GM15510 (cell line): ENCODE measurements around the gene PLXNA1.

Experiments used
- POLR2A ChIP-seq: IDR thresholded peaks from 3 replicates; pipeline ENCODE4 v1.6.1; 2011; ENCODE audit warnings: borderline replicate concordance; ENCODE audit not compliant: insufficient read length; ENCODE audit errors: extremely low read depth

The PLXNA1 gene

DNA sequence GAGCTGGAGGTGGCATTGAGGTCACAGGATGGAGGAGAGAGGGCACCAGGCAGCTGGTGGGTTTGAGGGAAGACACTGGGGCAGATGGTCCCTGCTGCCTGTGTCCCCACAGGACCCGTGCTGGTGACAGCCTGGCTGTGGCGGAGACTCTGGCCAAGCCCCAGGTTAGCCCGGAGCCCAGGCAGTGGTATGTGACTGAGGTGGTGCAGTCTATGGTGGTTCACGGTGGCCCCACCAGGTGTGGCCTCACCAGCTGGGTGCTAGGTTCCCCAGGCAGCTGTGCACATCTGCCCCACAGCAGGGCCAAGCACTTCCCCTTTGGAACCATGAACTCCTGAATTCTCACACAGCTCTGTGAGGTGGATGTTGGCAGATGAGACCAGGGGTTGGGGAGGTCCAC lies 15.4 kb downstream of the PLXNA1 start:
- TF ChIP-seq POLR2A: no peak

DNA sequence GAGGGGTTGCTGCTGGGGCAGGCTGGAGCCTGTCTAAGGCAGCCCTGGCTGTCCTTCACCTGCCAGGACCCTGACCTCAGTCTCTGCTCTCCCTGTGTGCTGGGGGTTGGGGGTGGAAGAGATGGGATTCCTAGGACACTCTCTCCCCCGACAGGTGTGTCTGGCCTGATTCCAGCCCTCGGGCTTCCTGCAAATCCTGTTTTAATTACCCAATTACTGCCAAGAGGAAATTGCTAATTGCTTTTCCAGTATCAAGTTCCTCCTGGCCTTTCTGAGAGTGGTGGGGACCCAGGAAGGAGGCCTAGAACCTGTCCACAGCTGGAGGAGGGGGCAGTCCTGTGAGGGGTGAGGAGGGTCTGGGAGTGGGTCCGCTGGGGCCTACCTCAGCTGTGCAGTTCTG lies 15.8 kb downstream of the PLXNA1 start:
- no peak for TF ChIP-seq POLR2A

DNA sequence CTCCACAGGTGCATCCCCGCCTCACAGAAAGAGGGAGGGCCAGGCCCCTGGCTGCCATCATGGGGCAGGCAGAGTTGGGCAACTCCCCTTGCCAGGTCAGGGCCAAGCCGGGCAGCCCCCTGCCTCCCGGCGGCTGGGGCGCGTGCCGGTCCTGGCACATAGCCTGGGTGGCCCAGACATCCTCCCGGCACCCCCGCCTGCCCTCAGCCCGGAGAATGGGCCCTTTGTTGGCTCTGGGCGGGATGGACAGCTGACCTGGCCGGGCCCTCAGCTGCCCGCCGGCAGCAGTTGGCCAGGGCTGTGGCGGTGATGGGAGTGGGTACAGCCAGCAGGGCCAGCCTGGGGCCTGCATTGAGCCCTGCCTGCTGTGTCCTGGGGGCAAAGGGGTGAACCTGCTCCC lies 16.5 kb downstream of the PLXNA1 start:
- no peak for TF ChIP-seq POLR2A

DNA sequence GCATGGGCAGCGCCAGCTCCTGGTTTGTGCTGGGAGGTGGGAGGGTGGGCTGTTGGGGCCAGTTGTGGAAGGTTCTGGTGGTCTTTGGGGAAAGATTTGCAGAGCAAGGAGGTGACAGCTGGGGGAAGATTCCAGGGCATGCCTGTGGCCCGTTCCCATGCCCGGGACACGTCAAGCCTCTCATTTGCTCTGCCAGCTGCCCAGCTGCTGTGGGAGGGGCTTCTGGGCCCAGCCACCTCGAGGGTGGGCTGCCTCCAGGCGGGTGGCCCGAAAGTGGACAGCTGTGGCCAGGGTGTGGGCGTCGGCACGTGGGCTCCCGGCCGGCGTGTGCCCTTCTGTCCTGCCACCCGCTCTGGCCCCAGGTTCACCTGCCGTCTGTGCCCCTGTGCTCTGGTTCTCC lies 17.2 kb downstream of the PLXNA1 start:
- no peak for TF ChIP-seq POLR2A

DNA sequence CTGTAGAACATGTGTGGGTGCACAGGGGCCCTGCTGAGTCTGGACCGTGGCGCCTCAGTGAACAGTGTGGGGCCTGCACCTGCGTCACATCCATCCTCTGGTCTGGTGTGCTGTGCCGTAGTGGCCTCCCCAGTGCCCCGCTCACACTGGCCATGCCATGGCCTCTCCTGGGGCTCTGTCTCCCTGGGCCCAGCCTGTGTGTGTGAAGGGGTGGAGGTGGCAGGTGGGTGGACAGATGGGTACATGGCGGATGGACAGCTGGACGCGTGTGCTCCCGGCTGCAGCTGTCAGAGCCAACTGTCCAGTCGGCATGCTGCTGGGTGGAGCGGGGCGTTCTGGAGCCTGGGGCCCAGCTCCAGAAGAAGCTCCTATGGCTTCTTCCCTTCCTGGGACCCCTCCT lies 17.8 kb downstream of the PLXNA1 start:
- no peak for TF ChIP-seq POLR2A

DNA sequence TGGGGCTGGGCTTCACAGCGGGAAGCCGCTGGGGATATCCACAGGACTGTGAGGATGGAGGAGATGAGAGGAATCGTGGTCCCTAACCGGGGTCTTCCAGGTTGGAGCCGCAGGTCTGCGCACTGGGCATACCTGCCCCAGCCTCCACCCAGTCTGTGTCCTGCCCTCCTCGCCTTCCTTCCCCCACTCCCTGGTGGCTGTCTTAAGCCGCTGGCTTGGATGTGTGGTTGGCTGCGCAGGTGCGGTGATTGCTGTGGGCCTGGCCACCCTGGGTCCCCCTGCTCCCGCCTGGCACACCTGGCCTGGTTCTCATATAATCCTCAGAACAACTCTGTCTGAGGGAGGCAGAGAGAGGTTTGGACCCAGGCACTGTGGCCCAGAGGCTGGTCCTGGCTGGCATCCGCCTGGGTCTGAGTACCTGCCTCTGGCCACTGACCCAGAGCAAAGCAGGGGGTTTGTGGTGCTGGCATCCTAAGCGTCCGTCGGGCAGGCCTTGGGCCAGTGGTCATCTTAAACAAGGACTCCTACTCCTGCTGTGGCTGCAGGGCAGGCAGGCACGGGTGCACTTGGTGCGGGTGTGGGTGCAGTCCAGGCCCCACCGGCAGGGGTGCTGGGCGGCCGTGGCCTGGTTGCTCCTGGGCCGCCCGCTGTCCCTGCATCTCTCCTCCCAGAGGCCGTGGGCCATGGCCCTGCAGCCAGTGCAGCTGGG lies 18.7 kb downstream of the PLXNA1 start:
- TF ChIP-seq POLR2A: no peak

DNA sequence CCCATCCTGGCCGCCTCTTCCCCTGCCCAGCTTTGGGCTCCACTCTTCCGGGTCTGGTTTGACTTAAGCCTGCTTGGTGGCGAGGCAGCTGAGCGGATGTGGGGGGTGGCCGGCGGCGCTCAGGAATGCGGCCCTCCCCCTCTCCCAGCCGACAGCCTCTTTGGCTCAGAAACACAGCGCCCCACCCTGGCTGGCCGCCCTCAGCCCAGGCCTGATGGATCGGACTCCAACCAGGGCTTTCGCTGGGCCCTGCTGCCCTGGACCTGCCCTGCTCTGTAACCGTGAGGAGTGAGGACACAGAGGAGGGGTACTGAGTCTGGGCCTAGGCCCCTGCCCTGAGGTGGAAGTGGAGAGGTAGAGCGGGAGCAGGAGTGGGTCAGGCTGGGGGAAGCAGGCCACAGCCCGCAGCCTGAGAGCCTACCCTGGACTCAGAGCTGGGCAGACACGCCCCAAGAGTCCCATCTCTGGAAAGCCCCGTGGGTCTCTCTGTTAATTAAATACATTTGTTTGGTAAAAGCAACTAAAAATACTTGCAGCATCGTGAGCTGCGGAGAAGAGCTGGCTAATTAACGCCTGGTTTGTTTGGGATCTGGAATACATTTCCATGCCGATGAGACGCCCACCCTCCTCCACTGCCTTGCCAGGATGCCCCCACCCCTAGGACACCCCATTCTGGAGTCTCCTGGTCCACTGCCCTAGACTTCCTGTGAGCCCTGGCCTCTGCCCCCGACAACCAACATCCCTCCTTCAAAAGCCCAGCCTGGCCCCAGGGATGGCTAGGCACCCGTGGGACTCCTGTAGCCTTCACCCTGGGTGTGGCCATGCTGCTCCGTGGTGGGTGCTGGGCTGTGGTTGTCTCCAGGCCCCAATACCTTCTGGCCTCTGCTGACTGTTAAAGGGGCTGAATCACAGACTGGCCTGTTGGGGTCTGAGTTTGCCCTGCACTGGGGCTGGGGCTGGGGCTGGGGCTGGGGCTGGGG lies 19.6 kb downstream of the PLXNA1 start:
- TF ChIP-seq POLR2A: no peak

DNA sequence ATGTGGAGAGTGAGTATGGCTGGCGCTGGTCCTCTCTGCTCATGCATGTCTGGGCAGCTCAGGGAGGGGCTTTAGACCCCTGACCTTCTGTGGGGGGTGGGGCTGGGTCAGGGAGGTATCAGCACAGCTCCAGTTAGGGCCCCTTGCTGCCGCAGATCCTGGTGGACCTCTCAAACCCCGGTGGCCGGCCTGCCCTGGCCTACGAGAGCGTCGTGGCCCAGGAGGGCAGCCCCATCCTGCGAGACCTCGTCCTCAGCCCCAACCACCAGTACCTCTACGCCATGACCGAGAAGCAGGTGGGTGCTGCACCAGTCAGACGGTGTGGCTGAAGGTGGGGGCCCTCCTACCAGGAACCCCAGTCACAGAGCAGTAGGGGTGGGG lies 20.2 kb downstream of the PLXNA1 start:
- no peak for TF ChIP-seq POLR2A

DNA sequence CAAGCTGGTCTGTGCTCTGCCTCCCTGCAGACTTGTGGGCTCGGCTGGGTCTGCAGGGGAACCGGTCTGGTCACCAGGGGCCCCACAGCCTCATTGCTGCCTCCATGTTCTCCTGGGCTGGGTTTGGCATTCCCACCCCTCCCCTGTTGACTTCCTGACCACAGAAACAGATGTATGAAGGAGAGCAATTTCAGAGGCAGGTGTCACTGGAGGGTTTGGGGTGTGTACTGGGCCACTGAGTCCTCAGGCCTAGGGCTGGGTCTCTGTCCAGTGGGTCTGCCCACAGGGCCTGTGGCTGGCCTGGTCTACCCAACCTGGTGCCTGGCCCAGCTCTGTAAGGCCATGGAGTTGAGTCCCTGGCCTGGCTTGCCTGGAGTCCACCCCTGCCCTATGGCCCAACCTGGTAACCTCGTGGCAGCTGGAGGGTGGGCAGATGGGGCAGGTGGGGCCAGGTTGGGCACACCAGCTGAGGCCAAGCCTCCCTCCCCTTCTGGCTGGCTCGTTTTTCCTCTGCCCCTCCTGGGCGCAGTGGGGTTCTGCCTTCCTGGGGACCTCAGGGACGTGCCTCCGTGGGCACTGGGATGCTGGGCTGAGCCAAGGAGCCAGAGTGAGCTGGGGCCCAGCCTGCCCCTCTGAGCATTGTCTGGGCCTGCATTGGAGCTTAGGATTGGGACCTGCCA lies 20.8 kb downstream of the PLXNA1 start:
- TF ChIP-seq POLR2A: no peak

DNA sequence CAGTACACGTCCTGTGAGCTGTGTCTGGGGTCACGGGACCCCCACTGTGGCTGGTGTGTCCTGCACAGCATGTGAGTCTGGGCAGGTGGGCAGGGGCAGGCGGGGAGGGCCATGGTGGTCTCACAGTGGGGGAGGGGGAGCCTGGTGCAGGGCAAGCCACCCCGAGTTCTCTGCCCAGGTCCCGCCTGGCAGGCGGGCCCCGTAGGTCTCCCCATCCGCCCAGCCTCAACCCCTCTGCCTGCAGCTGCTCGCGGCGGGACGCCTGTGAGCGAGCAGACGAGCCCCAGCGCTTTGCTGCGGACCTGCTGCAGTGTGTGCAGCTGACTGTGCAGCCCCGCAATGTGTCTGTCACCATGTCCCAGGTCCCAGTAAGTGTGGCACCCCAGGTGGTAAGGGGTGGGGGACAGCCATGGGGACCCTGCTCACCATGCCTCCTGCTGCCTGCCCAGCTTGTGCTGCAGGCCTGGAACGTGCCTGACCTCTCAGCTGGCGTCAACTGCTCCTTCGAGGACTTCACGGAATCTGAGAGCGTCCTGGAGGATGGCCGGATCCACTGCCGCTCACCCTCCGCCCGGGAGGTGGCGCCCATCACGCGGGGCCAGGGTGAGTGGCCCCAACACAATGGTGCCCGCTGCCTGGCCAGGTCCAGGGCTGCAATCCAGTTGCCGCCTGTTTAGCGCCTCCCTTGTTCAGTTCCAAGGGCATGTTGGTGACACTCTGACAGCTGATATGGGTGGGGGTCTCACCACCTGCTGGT lies 21.9 kb downstream of the PLXNA1 start:
- TF ChIP-seq POLR2A: no peak

DNA sequence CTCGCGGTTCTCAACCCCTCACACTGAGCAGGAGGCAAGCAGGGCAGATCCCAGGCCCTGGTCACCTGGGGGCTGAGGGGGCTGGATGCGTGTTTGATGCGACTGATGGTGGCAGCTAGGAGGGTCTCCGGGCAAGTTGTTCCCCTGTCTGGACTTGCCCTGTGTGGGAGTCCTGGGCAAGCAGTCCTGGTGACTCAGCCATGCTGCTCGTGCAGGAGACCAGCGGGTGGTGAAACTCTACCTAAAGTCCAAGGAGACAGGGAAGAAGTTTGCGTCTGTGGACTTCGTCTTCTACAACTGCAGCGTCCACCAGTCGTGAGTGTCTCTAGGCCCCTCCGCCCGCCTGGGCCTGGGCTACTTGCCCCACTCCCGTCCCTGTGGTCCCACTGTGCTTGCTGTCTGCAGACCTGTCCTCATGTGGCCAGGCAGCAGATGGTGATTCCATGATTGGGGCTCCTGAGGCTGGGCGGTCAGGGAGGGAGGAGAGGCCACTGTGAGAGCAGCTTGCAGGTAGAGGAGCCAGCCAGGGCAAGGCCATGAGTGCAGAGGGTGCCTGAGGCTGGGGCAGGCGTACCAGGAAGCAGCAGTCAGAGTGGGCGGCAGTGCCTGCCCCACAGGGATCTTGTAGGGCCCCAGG lies 23.1 kb downstream of the PLXNA1 start:
- no peak for TF ChIP-seq POLR2A

DNA sequence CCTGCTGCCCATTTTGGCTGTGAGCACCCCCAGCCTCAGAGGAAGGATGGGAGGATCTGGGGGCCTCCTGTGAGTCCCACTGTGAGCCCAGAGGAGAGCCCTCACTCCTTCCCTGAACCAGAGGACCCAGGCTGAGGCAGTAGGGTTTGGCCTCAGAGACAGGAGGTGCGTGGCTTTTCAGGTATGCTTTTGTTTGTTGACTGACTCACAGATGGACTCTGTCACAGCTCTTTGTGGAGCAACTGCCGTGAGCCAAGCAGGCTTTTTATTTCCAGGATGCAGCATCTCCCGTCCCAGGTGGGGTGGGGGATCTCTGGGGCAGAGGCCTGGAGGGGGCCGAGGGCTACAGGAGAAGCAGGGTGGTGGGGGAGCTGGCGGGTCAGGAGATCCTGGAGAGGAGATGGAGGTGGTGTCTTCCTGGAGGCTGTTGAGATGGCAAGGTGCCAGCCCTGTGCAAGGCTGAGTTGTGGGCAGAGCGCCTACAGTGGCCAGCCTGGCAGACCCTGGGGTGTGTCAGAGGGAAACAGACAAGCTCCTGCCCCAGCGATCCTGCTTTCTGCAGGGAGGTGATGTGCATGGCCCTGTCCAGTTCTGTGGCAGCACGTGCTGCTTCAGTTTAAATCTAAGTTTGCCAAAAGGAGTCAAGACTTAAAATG lies 24.0 kb downstream of the PLXNA1 start:
- TF ChIP-seq POLR2A: no peak

DNA sequence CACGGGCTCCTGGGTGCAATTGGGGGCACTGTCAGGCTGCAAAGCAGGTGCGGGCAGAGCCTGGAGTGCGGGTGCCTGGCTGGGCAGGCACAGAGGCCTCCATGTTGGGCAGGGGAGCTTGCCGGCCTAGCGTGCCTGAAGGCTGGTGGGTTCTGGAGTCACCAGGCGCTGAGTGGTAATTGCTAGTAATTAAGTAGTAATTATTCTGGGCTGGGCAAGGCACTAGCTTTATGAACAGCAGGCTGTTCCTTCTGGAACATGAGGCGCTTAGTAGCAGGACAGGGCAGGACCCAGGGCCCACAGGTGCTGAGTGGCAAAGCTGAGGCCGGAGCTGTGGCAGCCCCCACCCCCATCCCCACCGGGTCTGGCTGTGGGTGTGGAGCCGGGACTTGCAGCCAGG lies 25.3 kb downstream of the PLXNA1 start:
- TF ChIP-seq POLR2A: no peak

DNA sequence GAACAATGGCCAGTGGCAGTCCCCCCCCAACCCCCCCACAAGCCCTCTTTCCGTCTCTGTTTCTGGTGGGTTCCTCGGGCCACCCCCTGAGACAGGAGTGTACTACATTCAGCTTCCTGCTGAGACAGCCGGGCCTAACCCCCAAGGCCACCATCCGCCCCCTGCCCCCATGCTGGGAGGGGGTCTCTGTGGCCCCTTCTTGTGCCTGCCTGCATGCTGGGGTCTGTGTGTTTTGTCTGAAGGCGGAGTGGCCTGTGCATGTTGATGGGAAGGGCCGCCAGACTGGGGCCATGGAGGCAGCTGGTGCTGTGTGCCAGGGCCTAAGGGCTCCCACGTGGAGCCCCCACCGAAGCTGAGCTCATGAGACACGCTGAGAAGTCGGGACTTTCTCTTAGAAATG lies 26.6 kb downstream of the PLXNA1 start:
- TF ChIP-seq POLR2A: no peak
